Effector CD4-positive, alpha-beta T cell (primary cell): ENCODE results near the gene UBTF.

Experiments
- DNase-seq: peaks from one replicate; pipeline ENCODE4 v3.0.0-alpha.2; 2020

Gene UBTF

DNA sequence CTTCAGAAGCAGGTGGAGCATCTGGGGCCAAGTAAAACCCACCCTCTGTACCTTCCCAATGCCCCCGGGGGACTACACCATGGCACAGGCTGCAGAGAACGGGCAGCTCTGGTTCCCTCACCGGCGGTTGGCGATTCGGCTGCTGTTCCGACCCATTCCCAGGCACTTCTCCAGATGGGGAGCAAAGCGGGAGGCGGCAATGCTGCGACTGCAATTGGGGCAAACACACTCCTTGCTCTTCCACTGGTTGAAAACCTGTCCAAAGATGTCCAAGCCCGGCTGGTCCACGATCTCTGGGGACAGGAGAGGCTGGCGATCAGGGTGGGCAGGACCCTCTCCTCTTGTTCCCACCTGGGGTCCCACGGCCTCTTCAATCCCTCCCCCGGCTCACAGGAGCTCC is 22.4 kb downstream of the UBTF start:
- no peak for DNase-seq

DNA sequence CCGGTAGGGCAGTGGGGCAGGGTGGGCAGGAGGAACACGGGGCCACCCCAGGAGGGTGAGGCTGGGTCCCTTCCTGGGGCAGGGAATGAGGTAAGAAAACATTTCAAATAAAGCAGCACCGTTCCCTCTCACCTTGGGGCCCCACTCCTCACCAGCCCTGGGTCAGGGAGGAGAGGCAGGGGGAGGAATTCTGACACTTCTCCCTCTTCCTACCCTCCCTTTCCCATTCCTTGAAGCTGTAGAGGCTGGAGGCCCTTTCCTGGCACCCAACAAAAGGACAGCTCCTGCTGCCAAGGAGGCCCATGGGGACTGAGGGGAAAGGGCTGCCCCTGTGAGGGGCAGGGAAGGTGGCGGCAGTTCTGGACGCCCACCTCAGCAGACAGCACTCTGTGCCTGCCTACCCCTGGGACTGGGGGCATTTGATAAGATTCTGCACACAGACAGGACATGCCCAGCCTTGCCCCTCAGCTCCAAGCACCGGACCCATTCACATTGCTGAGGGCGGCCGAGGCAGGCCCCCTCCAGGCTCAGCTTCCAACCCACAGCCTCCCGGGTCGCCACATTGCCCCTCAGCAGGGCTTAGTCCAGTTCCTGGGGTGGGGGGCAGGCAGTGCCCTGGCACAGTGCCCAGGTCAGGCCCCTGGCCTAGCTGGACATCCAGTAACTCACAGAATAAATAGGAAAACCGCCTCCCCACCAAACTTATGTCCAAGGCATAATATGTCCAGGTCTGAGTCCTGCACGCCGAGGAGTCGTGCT is 26.0 kb downstream of the UBTF start:
- no peak for DNase-seq

DNA sequence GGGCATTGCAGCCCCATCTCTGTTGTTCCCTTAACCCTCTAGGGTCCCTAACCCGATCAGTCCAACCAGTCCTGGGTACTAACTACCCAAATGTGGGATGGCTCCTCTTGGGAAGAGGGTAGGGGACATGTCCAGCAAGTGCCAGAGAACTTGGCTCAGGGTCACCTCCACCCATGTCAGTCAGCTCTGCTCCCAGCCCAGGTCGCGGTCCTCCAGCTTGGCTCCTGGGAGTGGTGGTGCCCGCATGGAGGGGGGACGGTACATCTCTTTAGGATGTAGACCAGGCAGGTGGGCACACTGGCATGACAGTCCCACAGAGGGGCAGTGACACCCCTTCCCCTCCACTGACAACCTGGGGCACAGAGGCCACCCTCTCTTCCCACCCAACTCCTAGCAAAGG is 26.7 kb downstream of the UBTF start:
- no peak for DNase-seq

DNA sequence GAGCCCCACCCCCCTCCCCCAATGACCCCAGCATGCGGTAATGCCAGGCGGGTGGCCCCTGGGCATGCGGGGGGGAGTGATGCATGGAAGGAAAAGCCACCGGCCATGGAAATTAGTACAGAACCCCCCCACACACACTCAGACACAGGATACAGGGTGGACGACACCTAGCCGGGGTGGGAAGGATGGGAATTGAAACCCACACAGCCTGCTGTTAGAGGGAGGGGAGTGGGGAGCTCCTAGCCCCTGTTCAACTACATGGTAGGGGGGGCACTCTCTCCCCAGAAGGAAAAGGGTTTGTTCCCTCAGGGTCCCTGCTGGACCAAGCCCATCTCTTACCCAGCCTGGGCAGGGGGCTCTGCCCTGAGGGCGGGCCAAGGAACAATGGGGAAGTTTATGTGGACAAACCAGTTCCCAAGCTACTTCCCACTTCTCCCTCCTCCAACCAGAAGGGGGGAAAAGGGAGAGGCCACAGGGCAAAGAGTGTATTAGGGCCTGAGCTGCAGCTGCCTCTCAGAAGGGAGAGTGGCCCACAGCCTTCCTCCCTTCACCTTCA is 27.5 kb downstream of the UBTF start:
- DNase-seq = no peak

DNA sequence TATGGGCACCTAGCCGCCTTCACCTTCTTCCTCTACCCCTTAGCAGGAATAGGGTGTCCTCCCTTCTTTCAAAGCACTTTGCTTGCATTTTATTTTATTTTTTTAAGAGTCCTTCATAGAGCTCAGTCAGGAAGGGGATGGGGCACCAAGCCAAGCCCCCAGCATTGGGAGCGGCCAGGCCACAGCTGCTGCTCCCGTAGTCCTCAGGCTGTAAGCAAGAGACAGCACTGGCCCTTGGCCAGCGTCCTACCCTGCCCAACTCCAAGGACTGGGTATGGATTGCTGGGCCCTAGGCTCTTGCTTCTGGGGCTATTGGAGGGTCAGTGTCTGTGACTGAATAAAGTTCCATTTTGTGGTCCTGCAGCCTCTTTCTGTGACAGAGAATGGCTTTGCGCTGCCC is 28.1 kb downstream of the UBTF start:
- DNase-seq = no peak

DNA sequence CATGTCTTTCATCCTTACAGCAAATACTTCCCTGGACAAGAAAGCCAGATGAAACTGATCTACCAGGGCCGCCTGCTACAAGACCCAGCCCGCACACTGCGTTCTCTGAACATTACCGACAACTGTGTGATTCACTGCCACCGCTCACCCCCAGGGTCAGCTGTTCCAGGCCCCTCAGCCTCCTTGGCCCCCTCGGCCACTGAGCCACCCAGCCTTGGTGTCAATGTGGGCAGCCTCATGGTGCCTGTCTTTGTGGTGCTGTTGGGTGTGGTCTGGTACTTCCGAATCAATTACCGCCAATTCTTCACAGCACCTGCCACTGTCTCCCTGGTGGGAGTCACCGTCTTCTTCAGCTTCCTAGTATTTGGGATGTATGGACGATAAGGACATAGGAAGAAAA is 29.0 kb downstream of the UBTF start:
- DNase-seq = no peak

DNA sequence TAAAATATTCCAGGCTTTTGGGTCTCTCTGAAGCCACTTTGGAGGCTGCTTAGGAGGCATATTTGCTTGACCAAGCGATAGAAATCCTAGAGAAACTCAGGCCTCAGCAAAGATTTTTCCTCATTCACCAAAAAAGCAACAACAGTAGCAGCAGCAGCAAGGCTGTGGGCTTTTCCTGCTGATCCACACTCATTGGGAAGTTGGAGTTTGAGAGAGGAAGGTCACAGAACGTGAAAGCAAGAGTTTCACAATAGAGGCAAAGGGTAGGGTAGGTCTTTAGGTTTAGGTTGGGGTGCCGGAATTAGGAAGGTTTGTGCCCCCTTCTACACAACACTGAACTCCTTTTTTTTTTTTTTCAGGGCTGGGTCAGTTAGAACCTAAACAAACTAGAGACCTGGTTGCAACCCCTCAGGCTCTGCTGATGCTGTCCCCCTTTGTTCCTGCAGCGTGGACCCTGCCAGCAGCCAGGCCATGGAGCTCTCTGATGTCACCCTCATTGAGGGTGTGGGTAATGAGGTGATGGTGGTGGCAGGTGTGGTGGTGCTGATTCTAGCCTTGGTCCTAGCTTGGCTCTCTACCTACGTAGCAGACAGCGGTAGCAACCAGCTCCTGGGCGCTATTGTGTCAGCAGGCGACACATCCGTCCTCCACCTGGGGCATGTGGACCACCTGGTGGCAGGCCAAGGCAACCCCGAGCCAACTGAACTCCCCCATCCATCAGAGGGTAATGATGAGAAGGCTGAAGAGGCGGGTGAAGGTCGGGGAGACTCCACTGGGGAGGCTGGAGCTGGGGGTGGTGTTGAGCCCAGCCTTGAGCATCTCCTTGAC is 30.7 kb downstream of the UBTF start:
- no peak for DNase-seq

DNA sequence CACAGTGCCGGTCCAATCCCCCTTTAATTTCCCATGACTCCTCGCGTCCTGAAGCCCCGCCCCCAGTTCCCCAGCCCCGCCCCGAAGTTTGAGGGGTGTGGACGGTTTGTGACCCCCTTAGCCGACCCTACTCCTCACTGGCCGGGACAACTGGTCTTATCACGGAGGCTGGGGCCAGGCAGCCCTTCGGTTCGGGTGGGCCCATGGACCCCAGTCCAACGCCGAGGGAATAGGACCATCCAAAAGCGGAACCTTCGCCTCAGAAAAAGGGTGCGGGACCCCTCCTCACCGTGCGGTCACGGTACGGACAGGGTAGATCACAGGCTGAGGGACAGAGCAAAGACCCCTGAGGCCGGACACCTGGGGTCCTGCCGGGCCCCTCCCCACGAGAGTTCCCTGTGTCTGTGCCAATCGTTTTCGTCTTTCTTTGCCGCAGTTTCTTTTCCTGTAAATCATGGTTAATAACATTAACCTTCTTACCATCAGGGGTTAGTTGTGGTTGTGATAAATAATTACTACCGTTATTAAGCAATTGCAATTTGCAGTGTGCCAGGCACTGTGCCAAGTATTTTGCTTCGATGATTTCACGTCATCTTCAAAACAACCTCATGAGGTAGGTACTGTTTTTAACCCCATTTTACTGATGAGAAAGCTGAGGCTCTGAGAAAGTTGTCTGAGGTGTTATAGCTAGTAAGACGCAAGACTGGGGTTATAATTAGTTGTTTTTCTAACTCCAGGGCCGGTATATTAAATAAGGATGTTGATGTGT is 32.2 kb downstream of the UBTF start:
- peak; percentile 41 for DNase-seq

DNA sequence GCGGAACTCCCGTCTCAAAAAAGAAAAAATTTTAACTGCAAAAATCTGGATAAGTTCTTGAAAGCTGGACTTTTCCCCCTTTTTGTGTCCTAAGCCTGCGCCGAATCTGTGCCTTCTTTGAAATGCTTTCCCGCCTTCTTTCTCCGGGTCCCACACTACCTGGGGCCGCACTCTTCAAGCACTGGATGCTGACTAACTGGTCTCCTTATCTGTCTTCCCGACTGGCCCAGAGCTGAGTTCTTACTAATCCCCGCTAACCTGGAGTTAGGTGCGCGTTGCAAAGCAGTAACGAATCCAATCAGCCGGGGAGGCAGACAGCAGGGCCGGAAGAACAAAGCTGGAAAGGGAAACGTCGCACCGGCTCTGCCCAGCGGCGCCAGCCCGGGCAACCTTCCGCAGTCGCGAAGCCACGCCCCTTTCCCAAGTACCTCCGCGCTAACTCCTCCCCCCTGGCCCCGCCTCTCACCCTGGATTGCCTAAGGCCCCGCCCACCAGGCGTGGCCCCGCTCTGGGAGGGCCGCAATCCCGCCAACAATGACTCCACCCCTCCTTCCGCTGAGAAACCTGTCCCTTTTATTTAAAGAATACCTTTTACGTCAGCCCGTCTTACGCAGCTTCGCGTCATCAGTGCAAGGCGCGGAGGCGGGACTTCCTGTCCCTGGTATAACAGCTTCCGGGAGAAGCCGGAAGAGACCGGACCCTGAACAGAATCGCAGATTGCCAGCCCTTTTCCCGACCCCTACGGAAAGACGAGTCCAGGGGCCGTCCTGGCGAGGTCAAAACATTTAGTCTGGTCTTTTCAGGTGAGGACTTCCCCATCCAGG is 33.0 kb downstream of the UBTF start, which contains the start of gene TMUB2:
TSS of gene TMUB2 (plus strand) at position 666 of the 824 bp plus-strand sequence. CDS start 737 bp downstream, outside the sequence.
- peak; percentile 98 for DNase-seq

DNA sequence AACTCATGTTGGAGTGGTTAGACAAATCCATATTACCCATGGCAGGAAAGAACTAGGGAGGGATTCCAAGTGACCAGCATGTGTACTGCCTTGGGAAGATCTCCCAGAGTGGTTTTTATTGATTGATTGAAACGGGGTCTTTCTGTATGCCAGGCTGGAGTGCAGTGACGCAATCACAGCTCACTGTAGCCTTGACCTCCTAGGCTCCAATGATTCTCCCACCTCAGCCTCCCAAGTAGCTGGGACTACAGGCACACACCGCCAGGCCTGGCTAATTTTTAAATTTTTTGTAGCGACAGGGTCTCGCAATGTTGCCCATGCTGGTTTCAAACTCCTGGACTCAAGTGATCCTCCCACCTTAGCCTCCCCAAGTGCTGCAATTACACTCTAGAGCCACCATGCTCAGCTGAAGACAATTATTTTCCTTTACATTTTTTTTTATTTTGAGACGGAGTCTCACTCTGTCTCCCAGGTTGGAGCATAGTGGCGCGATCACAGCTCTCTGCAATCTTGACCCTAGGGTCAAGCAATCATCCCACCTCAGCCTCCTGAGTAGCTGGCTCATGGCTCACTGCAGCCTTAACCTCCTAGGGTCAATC is 35.2 kb downstream of the UBTF start:
- DNase-seq = no peak

DNA sequence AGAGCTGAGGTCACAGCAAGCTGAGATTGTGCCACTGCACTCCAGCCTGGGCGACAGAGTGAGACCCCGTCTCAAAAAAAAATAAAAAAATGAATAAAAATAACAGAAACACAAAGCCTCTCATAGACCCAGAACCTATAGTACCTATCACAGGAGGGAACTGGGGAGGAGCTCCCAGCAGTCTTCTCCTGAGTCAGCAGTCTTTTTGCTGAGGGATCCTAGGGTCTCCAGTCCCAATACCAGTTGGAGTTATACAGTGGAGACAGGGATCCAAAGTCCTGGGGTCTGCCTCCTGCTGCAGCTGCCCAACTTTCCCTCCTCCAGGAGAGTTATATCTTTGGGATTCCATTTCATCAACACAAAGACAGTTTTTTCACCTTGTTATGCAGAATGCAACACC is 36.5 kb downstream of the UBTF start:
- no peak for DNase-seq

DNA sequence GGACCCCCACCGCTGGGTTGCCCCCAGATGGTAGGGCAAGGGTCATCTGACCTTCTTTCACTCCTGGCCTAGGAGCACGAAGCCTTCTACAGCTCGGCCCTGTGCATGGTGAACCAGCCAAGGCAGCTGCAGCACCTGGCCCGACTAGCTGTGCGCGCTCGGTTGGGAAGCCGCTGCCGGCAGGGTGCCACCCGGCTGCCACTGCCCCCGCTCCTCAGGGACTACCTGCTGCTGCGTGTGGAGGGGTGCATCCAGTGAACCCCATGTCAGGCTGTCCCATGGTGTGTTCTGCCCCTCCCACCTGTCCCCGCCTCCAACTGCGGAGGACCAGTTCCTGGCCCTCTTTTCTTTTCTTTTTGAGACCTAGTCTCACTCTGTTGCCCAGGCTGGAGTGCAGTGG is 41.3 kb downstream of the UBTF start:
- DNase-seq = no peak

DNA sequence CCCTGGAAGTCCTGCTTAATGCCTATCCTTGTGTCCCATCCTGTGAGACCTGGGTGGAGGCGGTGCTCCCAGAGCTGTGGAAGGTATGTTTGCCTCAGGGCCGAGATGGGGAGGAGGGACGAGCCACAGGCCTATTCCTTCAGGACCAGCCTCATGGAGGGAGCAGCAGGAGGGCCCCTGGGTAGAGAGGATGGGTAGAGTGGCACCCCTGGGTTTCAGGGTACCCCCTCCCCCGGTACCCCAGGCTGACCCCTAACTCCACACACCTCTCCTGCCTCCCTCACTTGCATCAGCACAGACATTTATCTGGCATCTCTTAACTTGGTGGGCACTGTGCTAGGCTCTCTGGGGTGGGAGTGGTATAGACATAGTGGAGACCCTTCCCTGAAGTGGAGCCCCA is 41.8 kb downstream of the UBTF start:
- no peak for DNase-seq

DNA sequence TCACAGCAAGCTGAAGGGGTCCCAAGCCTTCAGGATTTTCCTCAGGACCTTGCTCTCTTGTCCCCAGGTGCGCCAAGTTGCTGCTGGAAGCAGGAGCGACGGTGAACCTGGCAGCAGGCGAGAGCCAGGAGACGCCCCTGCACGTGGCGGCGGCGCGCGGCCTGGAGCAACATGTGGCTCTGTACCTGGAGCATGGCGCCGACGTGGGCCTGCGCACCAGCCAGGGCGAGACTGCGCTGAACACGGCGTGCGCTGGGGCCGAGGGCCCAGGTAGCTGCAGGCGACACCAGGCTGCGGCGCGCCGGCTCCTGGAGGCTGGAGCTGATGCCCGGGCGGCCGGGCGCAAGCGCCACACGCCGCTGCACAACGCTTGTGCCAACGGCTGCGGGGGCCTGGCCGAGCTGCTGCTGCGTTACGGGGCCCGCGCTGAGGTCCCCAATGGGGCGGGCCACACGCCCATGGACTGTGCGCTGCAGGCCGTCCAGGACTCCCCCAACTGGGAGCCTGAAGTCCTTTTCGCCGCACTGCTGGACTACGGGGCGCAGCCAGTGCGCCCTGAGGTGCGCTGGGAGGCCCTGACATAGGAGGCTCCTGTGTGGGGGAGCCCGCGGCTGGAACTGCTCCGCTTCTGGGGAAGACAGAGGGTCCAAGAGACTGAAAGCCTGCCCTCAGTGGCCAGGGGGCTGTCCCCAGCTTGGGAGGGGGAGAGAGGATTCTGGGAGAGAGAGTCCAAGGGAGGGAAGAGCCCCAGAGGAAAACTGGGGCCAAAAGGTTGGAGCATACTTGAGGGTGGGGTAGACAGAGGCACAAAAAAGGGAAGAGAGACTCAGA is 42.6 kb downstream of the UBTF start:
- DNase-seq = no peak

DNA sequence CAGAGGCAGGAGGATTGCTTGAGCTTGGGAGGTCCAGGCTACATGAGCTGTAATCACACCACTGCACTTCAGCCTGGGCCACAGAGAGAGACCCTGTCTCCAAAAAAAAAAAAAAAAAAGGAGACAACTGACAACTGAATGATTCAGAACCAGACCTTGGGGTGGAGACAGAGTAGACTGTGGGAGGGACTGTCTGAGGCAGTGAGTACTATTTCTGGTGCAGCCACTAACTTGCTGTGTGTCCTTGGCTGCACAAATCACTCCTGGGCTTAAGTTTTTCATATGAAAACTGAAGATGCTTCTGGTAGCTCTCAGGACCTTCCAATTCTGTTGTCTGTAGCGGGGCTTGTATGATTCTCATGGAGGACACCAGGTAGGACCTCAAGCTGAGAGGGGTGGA is 43.2 kb downstream of the UBTF start:
- DNase-seq = no peak

DNA sequence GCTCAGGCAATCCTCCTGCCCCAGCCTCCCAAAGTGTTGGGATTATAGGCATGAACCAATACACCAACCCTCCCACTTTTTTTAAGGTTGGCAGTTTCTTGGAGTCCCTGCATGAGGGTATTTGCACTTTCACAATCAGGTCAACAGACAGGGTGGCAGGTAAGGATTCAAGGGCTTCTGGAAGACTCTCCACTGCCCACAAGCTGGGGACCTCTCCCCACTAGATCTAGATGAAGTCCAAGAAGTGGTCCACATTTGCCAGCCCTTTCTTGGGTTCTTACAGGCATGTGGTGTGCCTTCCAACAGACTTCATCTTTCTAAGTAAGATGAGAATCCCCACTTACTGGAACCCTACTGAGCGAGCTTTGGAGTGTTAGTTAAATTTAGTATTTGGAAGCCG is 45.0 kb downstream of the UBTF start:
- DNase-seq = no peak

DNA sequence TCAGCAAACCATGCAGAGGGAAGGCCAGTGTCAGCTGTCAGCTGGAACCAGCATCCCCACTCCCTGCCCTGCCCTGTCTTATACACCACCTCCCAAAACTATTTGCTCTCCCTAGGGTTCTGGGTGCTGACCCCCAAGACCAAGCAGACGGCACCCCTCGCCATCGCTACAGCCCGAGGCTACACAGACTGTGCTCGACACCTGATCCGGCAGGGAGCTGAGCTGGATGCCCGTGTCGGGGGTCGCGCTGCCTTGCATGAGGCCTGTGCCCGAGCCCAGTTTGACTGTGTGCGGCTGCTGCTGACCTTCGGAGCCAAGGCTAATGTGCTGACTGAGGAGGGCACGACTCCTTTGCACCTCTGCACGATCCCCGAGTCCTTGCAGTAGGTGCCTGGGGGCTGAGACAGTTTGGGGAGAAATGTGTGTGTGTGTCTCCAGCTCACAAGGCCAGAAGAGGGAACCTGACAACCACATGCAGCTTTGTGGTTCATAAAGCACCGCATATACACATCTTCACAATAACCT is 47.5 kb downstream of the UBTF start:
- no peak for DNase-seq

DNA sequence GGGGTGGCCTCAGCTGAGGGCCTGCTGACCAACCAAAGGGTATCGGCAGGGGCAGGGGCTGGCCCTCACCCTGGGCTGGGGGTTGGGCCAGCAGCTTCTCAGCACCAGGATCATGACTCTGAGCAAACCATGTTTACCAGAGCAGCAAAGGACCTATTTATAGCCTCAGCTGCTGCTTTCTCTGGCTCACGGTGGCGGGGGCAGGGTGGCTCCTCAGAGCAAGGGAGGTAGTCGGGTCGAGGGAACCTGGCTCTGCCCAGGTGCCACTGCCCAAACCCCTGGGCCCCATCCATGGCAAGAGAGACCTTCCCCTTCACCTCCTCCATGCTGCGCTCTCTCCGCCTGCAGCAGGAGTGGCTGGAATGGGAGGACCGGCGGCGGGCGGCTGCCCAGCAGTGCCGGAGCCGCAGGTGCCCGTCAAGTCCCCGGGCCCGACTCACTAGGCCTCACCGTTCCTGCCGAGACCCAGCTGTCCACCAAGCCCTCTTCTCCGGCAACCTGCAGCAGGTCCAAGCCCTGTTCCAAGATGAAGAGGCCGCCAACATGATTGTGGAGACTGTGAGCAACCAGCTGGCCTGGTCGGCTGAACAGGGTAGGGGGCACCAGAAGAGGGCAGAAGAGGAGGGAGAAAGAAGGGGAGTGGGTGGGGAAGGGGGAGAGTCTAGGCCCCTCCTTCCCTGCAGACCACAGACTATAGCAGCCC is 48.8 kb downstream of the UBTF start, which contains the start of gene ASB16:
TSS of gene ASB16 (plus strand) at position 206 of the 703 bp plus-strand sequence. CDS start at position 292, 86 bp downstream.
- DNase-seq = no peak

DNA sequence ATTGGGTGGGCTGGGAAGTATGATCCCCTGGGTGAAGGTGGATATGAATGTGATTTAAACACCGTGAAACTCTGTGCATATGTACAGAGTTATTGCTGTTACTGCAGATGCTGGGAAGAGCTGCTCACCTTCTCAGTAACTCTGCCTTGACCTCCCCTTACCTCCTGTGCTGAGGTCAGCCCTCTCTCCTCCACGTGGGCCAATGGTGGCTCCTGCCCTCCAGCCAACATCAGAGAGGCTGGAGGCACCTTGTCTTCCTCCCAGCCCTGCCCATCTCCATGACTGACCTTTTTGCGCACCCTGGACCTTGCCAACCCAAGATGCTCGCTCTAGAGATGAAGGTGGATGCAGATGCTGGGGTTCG is 49.4 kb downstream of the UBTF start:
- no peak for DNase-seq
